Measurements from ENCODE around the gene KIF5A. TPM values are rescaled to one million over a fixed set of nuclear protein-coding genes. Genes with fewer than 3 reads are reported as not detected.

Gene KIF5A
- total and polyA plus RNA-seq, 2 of the 13 experiments (the other 11 are each of a cell fraction or from before 2014, with no cell fraction given) = 1.6 to 11.9 TPM

DNA sequence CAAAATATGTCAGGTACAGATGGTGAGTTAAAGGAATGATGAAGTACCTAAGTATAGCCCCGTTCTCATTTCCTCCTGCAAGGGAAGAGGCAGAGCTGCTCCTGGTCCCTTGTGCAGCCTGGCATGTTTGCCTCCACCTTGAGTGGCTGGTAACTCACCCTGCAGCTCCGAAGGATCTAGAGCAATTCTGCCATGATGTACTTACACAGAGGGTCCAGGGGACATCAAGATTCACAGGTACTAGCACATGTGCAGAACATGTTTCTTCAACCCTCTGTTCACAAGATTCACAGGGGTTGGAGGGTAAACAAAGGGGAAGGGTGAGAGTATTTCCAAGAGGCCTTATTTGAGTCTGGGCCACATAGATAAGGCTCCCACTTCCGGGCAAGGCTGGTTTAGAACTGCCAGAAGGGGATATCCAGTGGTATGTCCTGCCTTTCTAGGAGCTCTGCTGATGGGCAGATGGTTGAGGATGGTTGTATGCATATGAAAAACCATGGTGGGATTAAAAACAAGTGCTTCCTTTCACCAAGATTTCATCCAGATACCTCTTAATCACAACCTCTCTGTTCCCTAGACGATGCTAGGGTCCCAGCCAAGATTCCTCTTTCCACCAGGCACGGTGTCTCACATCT, 10.6 kb upstream of the KIF5A start (continued):
- TF ChIP-seq BHLHE40 (IDR thresholded peaks at IDR 0.05; ENCODE audit: low read length) = no peak
- no peak for TF ChIP-seq XBP1 (CRISPR knock-in tag; IDR thresholded peaks at IDR 0.05)
- no peak for TF ChIP-seq MED13 (CRISPR knock-in tag; IDR thresholded peaks at IDR 0.05)
- TF ChIP-seq NR0B2 (CRISPR knock-in tag; IDR thresholded peaks at IDR 0.05) = no peak
- TF ChIP-seq ZFP62 (CRISPR knock-in tag; IDR thresholded peaks at IDR 0.05) = no peak
- TF ChIP-seq, protein P1, sequence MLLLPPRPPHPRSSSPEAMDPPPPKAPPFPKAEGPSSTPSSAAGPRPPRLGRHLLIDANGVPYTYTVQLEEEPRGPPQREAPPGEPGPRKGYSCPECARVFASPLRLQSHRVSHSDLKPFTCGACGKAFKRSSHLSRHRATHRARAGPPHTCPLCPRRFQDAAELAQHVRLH (CRISPR knock-in tag; IDR thresholded peaks at IDR 0.05; ENCODE audit: borderline replicate concordance, low read depth) = no peak
- TF ChIP-seq, protein P2, sequence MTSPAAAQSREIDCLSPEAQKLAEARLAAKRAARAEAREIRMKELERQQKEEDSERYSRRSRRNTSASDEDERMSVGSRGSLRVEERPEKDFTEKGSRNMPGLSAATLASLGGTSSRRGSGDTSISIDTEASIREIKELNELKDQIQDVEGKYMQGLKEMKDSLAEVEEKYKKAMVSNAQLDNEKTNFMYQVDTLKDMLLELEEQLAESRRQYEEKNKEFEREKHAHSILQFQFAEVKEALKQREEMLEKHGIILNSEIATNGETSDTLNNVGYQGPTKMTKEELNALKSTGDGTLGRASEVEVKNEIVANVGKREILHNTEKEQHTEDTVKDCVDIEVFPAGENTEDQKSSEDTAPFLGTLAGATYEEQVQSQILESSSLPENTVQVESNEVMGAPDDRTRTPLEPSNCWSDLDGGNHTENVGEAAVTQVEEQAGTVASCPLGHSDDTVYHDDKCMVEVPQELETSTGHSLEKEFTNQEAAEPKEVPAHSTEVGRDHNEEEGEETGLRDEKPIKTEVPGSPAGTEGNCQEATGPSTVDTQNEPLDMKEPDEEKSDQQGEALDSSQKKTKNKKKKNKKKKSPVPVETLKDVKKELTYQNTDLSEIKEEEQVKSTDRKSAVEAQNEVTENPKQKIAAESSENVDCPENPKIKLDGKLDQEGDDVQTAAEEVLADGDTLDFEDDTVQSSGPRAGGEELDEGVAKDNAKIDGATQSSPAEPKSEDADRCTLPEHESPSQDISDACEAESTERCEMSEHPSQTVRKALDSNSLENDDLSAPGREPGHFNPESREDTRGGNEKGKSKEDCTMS (CRISPR knock-in tag; conservative IDR thresholded peaks at IDR 0.05) = no peak
- TF ChIP-seq, protein P3, sequence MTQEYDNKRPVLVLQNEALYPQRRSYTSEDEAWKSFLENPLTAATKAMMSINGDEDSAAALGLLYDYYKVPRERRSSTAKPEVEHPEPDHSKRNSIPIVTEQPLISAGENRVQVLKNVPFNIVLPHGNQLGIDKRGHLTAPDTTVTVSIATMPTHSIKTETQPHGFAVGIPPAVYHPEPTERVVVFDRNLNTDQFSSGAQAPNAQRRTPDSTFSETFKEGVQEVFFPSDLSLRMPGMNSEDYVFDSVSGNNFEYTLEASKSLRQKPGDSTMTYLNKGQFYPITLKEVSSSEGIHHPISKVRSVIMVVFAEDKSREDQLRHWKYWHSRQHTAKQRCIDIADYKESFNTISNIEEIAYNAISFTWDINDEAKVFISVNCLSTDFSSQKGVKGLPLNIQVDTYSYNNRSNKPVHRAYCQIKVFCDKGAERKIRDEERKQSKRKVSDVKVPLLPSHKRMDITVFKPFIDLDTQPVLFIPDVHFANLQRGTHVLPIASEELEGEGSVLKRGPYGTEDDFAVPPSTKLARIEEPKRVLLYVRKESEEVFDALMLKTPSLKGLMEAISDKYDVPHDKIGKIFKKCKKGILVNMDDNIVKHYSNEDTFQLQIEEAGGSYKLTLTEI (CRISPR knock-in tag; conservative IDR thresholded peaks at IDR 0.05) = no peak
